Liver (tissue), 9 donors: ENCODE measurements around the gene ZDHHC8. TPM values are rescaled to one million over a fixed set of nuclear protein-coding genes. Genes with fewer than 3 reads are reported as not detected.

Experiments used
- DNase-seq: peaks from one replicate; pipeline ENCODE4 v3.0.0-alpha.2; 2017; ENCODE audit warnings: low spot score
- H3K27ac ChIP-seq, 2 donors: one replicate each; pipeline ENCODE4 v1.7.0; 2013; ENCODE audit warnings: inconsistent platforms in 2 of 2, low read length in 2 of 2, control low read depth in 1 of 2, low read depth in 1 of 2, mild to moderate bottlenecking in 1 of 2
- H3K27me3 ChIP-seq, 4 donors: one replicate each; pipeline versions ENCODE4 v1.6.1 to v1.7.0; 2013; ENCODE audit warnings: low read length in 3 of 4, inconsistent platforms in 1 of 4, mild to moderate bottlenecking in 1 of 4, moderate library complexity in 1 of 4; ENCODE audit not compliant: control insufficient read depth in 4 of 4, insufficient read depth in 4 of 4
- H3K36me3 ChIP-seq, 4 donors: one replicate each; pipeline versions ENCODE4 v1.6.1 to v1.7.0; 2013; ENCODE audit warnings: low read length in 3 of 4, mild to moderate bottlenecking in 3 of 4, low read depth in 1 of 4, moderate library complexity in 1 of 4; ENCODE audit not compliant: control insufficient read depth in 4 of 4, insufficient read depth in 3 of 4
- H3K4me1 ChIP-seq, 4 donors: one replicate each; pipeline versions ENCODE4 v1.6.1 to v1.7.0; 2013; ENCODE audit warnings: low read length in 3 of 4, mild to moderate bottlenecking in 3 of 4, moderate library complexity in 1 of 4; ENCODE audit not compliant: control insufficient read depth in 4 of 4, insufficient read depth in 4 of 4
- H3K4me3 ChIP-seq, 3 donors: one replicate each; pipeline versions ENCODE4 v1.6.1 to v1.7.0; 2013; ENCODE audit warnings: low read length in 3 of 3, control low read depth in 1 of 3, low read depth in 1 of 3, mild to moderate bottlenecking in 1 of 3
- H3K9ac ChIP-seq, 2 donors: one replicate each; pipeline ENCODE4 v1.7.0; 2013; ENCODE audit warnings: low read length in 2 of 2, mild to moderate bottlenecking in 2 of 2, moderate library complexity in 2 of 2, control low read depth in 1 of 2, low read depth in 1 of 2
- H3K9me3 ChIP-seq, 4 donors: one replicate each; pipeline versions ENCODE4 v1.6.1 to v1.7.0; 2013; ENCODE audit warnings: low read length in 3 of 4; ENCODE audit not compliant: control insufficient read depth in 4 of 4
- CTCF ChIP-seq: fragments of 150-350 bp; IDR thresholded peaks from 2 replicates; pipeline ENCODE4 v1.5.1; 2017; ENCODE audit warnings: improper control_type of control experiment, low read depth, low read length; ENCODE audit not compliant: missing input control
- FOXA1 ChIP-seq: IDR thresholded peaks from 2 replicates; pipeline ENCODE4 v1.6.1; 2016; ENCODE audit warnings: antibody characterized with exemption
- FOXA2 ChIP-seq: IDR thresholded peaks from 2 replicates; pipeline ENCODE4 v1.6.1; 2016; ENCODE audit warnings: antibody characterized with exemption
- GABPA ChIP-seq, 2 donors: IDR thresholded peaks in 1 of 2; conservative IDR thresholded peaks in 1 of 2; 2 replicates each; pipeline ENCODE4 v1.6.1; 2016; ENCODE audit warnings: antibody characterized with exemption in 2 of 2, mild to moderate bottlenecking in 1 of 2, moderate library complexity in 1 of 2
- HNF4A ChIP-seq, 2 donors: conservative IDR thresholded peaks; 2 replicates each; pipeline ENCODE4 v1.6.1; 2016; ENCODE audit warnings: antibody characterized with exemption in 2 of 2, mild to moderate bottlenecking in 2 of 2
- JUND ChIP-seq, 2 donors: IDR thresholded peaks; 2 replicates each; pipeline ENCODE4 v1.6.1; 2016; ENCODE audit warnings: antibody characterized with exemption in 2 of 2
- RAD21 ChIP-seq, 2 donors: IDR thresholded peaks; 2 replicates each; pipeline ENCODE4 v1.6.1; 2016; ENCODE audit warnings: antibody characterized with exemption in 2 of 2, mild to moderate bottlenecking in 2 of 2
- RXRA ChIP-seq, 2 donors: IDR thresholded peaks; 2 replicates each; pipeline ENCODE4 v1.6.1; 2017 to 2018; ENCODE audit warnings: antibody characterized with exemption in 2 of 2, mild to moderate bottlenecking in 1 of 2
- SP1 ChIP-seq: IDR thresholded peaks from 2 replicates; pipeline ENCODE4 v1.6.1; 2018; ENCODE audit warnings: antibody characterized with exemption, mild to moderate bottlenecking
- TAF1 ChIP-seq: conservative IDR thresholded peaks from 2 replicates; pipeline ENCODE4 v1.6.1; 2016; ENCODE audit warnings: antibody characterized with exemption, mild to moderate bottlenecking
- YY1 ChIP-seq: IDR thresholded peaks from 2 replicates; pipeline ENCODE4 v1.6.1; 2016; ENCODE audit warnings: antibody characterized with exemption, mild to moderate bottlenecking
- WGBS: extraction: QIAGEN DNeasy Blood & Tissue Kit; methylation state at CpG from one replicate; pipeline ENCODE4 v1.1.7; 2013; 5-methylcytosine and 5-hydroxymethylcytosine counted together
- polyA plus RNA-seq, 2 donors: library from polyadenylated mRNA; stranded (reverse) in 1 of 2; unstranded in 1 of 2; fragments of 200-250 nt in 1 of 2; fragments of >200 nt in 1 of 2; fragmentation: Nextera tagmentation in 1 of 2; extraction: Ambion mirVana in 1 of 2; gene quantifications; one replicate each; pipeline versions ENCODE4 v1.2.1 to v1.2.3, GENCODE V29; 2013 to 2015
- total RNA-seq, 2 donors: library from RNA; depleted of rRNA; stranded (reverse); fragments of >200 nt; gene quantifications; one replicate each; pipeline ENCODE4 v1.2.3, GENCODE V29; 2014
- TF ChIP-seq, protein P1 (sequence below): IDR thresholded peaks from 2 replicates; pipeline ENCODE4 v1.6.1; 2016; ENCODE audit warnings: antibody characterized with exemption, mild to moderate bottlenecking
- donor health status: healthy.
- donor health status: healthy.
- donor health status: healthy.
- donor health status: healthy.
- donor health status: healthy.

ZDHHC8 gene, protein sequence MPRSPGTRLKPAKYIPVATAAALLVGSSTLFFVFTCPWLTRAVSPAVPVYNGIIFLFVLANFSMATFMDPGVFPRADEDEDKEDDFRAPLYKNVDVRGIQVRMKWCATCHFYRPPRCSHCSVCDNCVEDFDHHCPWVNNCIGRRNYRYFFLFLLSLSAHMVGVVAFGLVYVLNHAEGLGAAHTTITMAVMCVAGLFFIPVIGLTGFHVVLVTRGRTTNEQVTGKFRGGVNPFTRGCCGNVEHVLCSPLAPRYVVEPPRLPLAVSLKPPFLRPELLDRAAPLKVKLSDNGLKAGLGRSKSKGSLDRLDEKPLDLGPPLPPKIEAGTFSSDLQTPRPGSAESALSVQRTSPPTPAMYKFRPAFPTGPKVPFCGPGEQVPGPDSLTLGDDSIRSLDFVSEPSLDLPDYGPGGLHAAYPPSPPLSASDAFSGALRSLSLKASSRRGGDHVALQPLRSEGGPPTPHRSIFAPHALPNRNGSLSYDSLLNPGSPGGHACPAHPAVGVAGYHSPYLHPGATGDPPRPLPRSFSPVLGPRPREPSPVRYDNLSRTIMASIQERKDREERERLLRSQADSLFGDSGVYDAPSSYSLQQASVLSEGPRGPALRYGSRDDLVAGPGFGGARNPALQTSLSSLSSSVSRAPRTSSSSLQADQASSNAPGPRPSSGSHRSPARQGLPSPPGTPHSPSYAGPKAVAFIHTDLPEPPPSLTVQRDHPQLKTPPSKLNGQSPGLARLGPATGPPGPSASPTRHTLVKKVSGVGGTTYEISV
- total RNA-seq (1 to 10 TPM; 2.9 to 7.7 TPM), polyA plus RNA-seq (10 to 100 TPM in 1 of 2 donors, 1 to 10 TPM in 1; 5.8 to 11.8 TPM)

GRCh38 chr22:20131597-20131858 lies at the start of gene ZDHHC8:
TSS of gene ZDHHC8 (plus strand) at chr22:20131804. CDS start at chr22:20131948, 144 bp downstream.
- Histone ChIP-seq H3K9me3 (no peaks in the 10 kb centered on the region), H3K4me1 (peaks cover 8 to 69% (median 54%) of the 10 kb centered on the region in 4 donors), H3K27me3 (no peaks in the 10 kb centered on the region), H3K9ac (peak within 1 kb of the TSS; percentile 10 to 67), H3K36me3 (peaks cover 0 to 3% (median 1%) of the 10 kb centered on the region in 4 donors), H3K4me3 (peak within 1 kb of the TSS; percentile 77 to 92 (median 89)), H3K27ac (peak within 1 kb of the TSS; percentile 82 to 85)
- WGBS: 0% methylated on average over 43 of the region's 43 CpGs
- DNase-seq: peak; percentile 56
- TF ChIP-seq GABPA (IDR thresholded peaks at IDR 0.05 in 1 of 2, conservative IDR thresholded peaks at IDR 0.05 in 1 of 2): no peak
- TF ChIP-seq RXRA (IDR thresholded peaks at IDR 0.05): no peak
- TF ChIP-seq TAF1: no peak
- TF ChIP-seq SP1: no peak
- no peak for TF ChIP-seq JUND (IDR thresholded peaks at IDR 0.05)
- no peak for TF ChIP-seq FOXA1
- no peak for TF ChIP-seq HNF4A (conservative IDR thresholded peaks at IDR 0.05)
- TF ChIP-seq YY1: no peak
- no peak for TF ChIP-seq RAD21 (IDR thresholded peaks at IDR 0.05)
- TF ChIP-seq, protein P1, sequence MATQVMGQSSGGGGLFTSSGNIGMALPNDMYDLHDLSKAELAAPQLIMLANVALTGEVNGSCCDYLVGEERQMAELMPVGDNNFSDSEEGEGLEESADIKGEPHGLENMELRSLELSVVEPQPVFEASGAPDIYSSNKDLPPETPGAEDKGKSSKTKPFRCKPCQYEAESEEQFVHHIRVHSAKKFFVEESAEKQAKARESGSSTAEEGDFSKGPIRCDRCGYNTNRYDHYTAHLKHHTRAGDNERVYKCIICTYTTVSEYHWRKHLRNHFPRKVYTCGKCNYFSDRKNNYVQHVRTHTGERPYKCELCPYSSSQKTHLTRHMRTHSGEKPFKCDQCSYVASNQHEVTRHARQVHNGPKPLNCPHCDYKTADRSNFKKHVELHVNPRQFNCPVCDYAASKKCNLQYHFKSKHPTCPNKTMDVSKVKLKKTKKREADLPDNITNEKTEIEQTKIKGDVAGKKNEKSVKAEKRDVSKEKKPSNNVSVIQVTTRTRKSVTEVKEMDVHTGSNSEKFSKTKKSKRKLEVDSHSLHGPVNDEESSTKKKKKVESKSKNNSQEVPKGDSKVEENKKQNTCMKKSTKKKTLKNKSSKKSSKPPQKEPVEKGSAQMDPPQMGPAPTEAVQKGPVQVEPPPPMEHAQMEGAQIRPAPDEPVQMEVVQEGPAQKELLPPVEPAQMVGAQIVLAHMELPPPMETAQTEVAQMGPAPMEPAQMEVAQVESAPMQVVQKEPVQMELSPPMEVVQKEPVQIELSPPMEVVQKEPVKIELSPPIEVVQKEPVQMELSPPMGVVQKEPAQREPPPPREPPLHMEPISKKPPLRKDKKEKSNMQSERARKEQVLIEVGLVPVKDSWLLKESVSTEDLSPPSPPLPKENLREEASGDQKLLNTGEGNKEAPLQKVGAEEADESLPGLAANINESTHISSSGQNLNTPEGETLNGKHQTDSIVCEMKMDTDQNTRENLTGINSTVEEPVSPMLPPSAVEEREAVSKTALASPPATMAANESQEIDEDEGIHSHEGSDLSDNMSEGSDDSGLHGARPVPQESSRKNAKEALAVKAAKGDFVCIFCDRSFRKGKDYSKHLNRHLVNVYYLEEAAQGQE: no peak
- no peak for TF ChIP-seq FOXA2
- no peak for TF ChIP-seq CTCF

DNA sequence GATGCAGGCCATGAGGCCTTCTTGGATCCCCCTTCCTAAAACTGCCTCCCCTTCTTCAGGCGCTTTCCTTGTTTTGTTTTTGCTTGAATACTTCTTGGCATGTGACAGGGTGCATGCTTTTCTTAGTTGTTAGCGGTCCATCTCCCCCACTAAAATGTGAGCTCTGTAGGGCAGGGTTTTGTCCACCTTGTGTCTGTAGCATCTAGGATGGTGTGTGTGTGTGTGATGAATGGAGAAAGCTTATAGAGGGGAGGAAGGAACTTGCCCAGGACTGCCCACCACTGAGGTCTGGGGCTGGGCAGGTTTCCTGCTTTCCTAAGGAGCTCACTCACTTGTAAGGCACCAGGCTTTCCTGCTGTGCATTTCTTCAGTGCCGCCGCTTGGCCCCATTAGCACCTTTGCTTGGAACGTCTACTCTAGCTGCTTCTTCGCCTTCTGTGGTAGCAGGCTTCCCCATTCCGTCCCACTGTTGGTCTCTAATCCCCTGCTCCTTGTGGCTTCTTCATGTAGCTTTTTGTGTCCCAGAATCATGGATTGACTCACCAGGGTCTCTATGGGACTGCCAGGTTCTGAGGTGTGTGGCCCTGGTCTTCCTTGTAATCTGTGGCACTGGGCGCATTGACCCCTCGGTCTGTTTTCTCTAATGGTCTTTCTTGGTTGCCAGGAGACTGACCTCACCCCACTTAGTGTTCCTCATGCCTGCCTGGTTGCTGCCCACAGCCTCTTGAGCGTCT lies 48.3 kb upstream of the ZDHHC8 start:
- Histone ChIP-seq H3K4me1 (peaks cover 22 to 53% (median 46%) of the 10 kb centered on the region in 4 donors), H3K27me3 (no peaks in the 10 kb centered on the region), H3K4me3 (no peak overlapping the region), H3K36me3 (peaks cover 12 to 24% (median 16%) of the 10 kb centered on the region in 4 donors), H3K9ac (peak overlapping the region in 1 of 2 donors; percentile 10), H3K27ac (peak overlapping the region; percentile 38 to 92), H3K9me3 (no peaks in the 10 kb centered on the region)
- WGBS: 91% methylated on average over 10 of the region's 10 CpGs
- no peak for DNase-seq
- TF ChIP-seq CTCF (no peak), TAF1 (no peak), RAD21 (IDR thresholded peaks at IDR 0.05) (no peak)
- TF ChIP-seq, protein P1: no peak
